Measurements from ENCODE around the gene UCHL3. TPM values are rescaled to one million over a fixed set of nuclear protein-coding genes. Genes with fewer than 3 reads are reported as not detected.

The UCHL3 gene
- total RNA-seq, 2 experiments from 2014 or later: 42.7 to 43.2 TPM

- CTCF ChIA-PET: no interaction called here
- POLR2A ChIA-PET: no interaction called here
Observed at GRCh38 chr13:75612354-75612753, 62.8 kb downstream of the UCHL3 start.

GRCh38 chr13:75617230-75617629 lies 67.6 kb downstream of the UCHL3 start:
- ChIA-PET POLR2A (no interaction called here), CTCF (no interaction called here)

GRCh38 chr13:75618308-75618707 lies 68.7 kb downstream of the UCHL3 start:
- POLR2A ChIA-PET: no interaction called here
- CTCF ChIA-PET: no interaction called here

GRCh38 chr13:75620020-75620419 lies 70.4 kb downstream of the UCHL3 start:
- ChIA-PET CTCF (no interaction called here), POLR2A (no interaction called here)

GRCh38 chr13:75621147-75621546 lies 71.6 kb downstream of the UCHL3 start:
- POLR2A ChIA-PET: no interaction called here
- CTCF ChIA-PET: no interaction called here

GRCh38 chr13:75628801-75629200 lies 79.2 kb downstream of the UCHL3 start:
- ChIA-PET CTCF (no interaction called here), POLR2A (no interaction called here)

GRCh38 chr13:75633285-75633684 lies 83.7 kb downstream of the UCHL3 start:
- ChIA-PET CTCF (interaction anchor here (1.0 kb wide), 1 partner anchor 19 kb away, joined by 4 read pairs; no protein-coding TSS in a partner anchor), POLR2A (interaction anchor here (0.5 to 0.7 kb wide), 2 partner anchors 84 to 880 kb away, joined by 3 to 11 read pairs; partner anchors contain the start of gene UCHL3)

- POLR2A ChIA-PET: no interaction called here
- CTCF ChIA-PET: no interaction called here
Observed at GRCh38 chr13:75635101-75635827, 85.7 kb downstream of the UCHL3 start.

- ChIA-PET POLR2A (no interaction called here), CTCF (no interaction called here)
Observed at GRCh38 chr13:75635828-75636435, 86.3 kb downstream of the UCHL3 start, which contains the start of gene LMO7. Gene LMO7, plus strand, starts transcription at chr13:75636330. Its CDS starts 328 bp downstream, at chr13:75636658.

- ChIA-PET CTCF (no interaction called here), POLR2A (no interaction called here)
Observed at GRCh38 chr13:75636436-75637180, 87.0 kb downstream of the UCHL3 start.

GRCh38 chr13:75637181-75637750 lies 87.7 kb downstream of the UCHL3 start:
- ChIA-PET CTCF (no interaction called here), POLR2A (no interaction called here)

- ChIA-PET CTCF (no interaction called here), POLR2A (no interaction called here)
Observed at GRCh38 chr13:75639454-75639853, 89.9 kb downstream of the UCHL3 start.

GRCh38 chr13:75641026-75641425 lies 91.4 kb downstream of the UCHL3 start:
- ChIA-PET POLR2A (no interaction called here), CTCF (no interaction called here)

GRCh38 chr13:75643182-75643581 lies 93.6 kb downstream of the UCHL3 start:
- POLR2A ChIA-PET: no interaction called here
- CTCF ChIA-PET: no interaction called here

GRCh38 chr13:75643693-75644092 lies 94.1 kb downstream of the UCHL3 start:
- CTCF ChIA-PET: no interaction called here

GRCh38 chr13:75645141-75645540 lies 95.5 kb downstream of the UCHL3 start:
- POLR2A ChIA-PET: no interaction called here
- CTCF ChIA-PET: no interaction called here

More at GRCh38 chr13:75643693-75644092, 94.1 kb downstream of the UCHL3 start:
- POLR2A ChIA-PET: no interaction called here

- CTCF ChIA-PET: no interaction called here
- POLR2A ChIA-PET: no interaction called here
Observed at GRCh38 chr13:75647126-75647784, 97.7 kb downstream of the UCHL3 start.

- CTCF ChIA-PET: no interaction called here
- POLR2A ChIA-PET: no interaction called here
Observed at GRCh38 chr13:75648446-75648845, 98.9 kb downstream of the UCHL3 start.

GRCh38 chr13:75651013-75651412 lies 101.4 kb downstream of the UCHL3 start:
- ChIA-PET CTCF (no interaction called here), POLR2A (no interaction called here)

- CTCF ChIA-PET: no interaction called here
Observed at GRCh38 chr13:75652726-75653125, 103.1 kb downstream of the UCHL3 start.

More at GRCh38 chr13:75652726-75653125, 103.1 kb downstream of the UCHL3 start:
- POLR2A ChIA-PET: no interaction called here

All from activated CD8-positive, alpha-beta memory T cell treated with anti-CD3 and anti-CD28 coated beads for 36 hours (primary cell).